Lower lobe of right lung (tissue), 2 donors: ENCODE data around the gene SCAMP2. TPM values are rescaled to one million over a fixed set of nuclear protein-coding genes. Genes with fewer than 3 reads are reported as not detected.

Experiments used
- ATAC-seq, 2 donors: fragments of 200-7000 bp; cut with Tn5 transposase; one replicate each; pipeline ENCODE4 v1.9.1; 2020 to 2022; ENCODE audit warnings: mild to moderate bottlenecking in 2 of 2, moderate library complexity in 2 of 2
- DNase-seq: peaks from one replicate; pipeline ENCODE4 v3.0.0-alpha.2; 2020
- H3K27ac ChIP-seq: fragments of 200-600 bp; one replicate; pipeline ENCODE4 v1.8.0; 2022
- H3K27me3 ChIP-seq: fragments of 200-600 bp; one replicate; pipeline ENCODE4 v1.8.0; 2022; ENCODE audit warnings: low read depth
- H3K36me3 ChIP-seq: fragments of 200-600 bp; one replicate; pipeline ENCODE4 v1.8.0; 2022; ENCODE audit warnings: mild to moderate bottlenecking
- H3K4me1 ChIP-seq: fragments of 200-600 bp; one replicate; pipeline ENCODE4 v1.8.0; 2022
- H3K4me3 ChIP-seq: fragments of 200-600 bp; one replicate; pipeline ENCODE4 v1.8.0; 2022; ENCODE audit warnings: mild to moderate bottlenecking
- H3K9me3 ChIP-seq: fragments of 200-600 bp; one replicate; pipeline ENCODE4 v1.8.0; 2022
- intact Hi-C: fragments of 100-400 bp; cut with DNase I; formaldehyde crosslinking; loops from one replicate; pipeline ENCODE4 v1.11.0; 2022
- total RNA-seq: library from RNA; stranded (reverse); fragmentation: NEBNext Ultra II Directional; extraction: Animal tissue kit (Norgen Biotek cat#: 25700); gene quantifications from one replicate; pipeline ENCODE4 v1.2.1, GENCODE V29; 2021
- TF ChIP-seq, protein P1 (sequence below): fragments of 200-600 bp; IDR thresholded peaks from one replicate; pipeline ENCODE4 v1.8.0; 2022; ENCODE audit warnings: antibody characterized with exemption, mild to moderate bottlenecking
- donor health status: DM: no; HTN: yes; CAD: no; lungs with severe emphysema.

The SCAMP2 gene
- total RNA-seq, 1 donor from 2014 or later = 122 TPM

DNA sequence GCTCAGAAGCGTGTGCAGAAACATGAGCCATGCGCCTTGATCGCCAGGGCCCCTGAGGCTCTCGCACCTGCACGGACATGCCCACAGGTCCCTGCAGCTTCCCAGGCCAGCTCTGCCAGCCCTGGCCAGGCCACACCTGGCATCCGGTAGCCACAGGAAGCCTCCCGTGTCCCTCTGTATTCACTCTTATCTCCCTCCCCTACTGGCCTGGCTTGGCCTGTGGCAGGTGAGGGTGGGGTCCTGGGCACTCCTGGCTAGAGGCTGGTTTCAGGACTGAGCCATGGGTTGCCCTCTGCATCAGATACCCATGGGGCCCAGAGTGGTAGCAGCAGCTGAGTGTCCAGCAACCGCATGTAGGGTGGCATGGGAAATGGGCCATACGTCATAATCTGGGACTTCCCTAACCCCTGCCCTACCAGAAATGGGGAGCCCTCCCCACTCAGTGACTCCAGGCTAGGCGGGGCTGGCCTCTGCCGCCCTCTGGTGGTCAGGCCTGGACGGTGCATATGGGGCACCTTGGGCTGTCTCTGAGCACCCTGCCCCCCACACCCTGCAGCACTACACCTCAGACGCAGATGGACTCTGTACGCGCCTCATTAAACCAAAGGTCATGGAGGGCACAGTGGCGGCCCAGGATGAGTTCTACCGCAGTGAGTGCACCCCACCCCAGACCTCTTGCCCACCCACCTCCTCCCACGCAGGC is 73.2 kb downstream of the SCAMP2 start:
- no peaks in the 10 kb centered on the region for H3K9me3 ChIP-seq
- peak; percentile 90 for DNase-seq
- H3K36me3 ChIP-seq = peaks cover 68% of the 10 kb centered on the region
- TF ChIP-seq, protein P1, sequence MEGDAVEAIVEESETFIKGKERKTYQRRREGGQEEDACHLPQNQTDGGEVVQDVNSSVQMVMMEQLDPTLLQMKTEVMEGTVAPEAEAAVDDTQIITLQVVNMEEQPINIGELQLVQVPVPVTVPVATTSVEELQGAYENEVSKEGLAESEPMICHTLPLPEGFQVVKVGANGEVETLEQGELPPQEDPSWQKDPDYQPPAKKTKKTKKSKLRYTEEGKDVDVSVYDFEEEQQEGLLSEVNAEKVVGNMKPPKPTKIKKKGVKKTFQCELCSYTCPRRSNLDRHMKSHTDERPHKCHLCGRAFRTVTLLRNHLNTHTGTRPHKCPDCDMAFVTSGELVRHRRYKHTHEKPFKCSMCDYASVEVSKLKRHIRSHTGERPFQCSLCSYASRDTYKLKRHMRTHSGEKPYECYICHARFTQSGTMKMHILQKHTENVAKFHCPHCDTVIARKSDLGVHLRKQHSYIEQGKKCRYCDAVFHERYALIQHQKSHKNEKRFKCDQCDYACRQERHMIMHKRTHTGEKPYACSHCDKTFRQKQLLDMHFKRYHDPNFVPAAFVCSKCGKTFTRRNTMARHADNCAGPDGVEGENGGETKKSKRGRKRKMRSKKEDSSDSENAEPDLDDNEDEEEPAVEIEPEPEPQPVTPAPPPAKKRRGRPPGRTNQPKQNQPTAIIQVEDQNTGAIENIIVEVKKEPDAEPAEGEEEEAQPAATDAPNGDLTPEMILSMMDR = peak; percentile 98
- peak overlapping the region; percentile 64 for H3K27ac ChIP-seq
- peak; percentile 95 to 96 for ATAC-seq
- no peak overlapping the region for H3K4me3 ChIP-seq
- H3K4me1 ChIP-seq = peaks cover 22% of the 10 kb centered on the region
- no peaks in the 10 kb centered on the region for H3K27me3 ChIP-seq
- intact Hi-C loops = no loop called here

DNA sequence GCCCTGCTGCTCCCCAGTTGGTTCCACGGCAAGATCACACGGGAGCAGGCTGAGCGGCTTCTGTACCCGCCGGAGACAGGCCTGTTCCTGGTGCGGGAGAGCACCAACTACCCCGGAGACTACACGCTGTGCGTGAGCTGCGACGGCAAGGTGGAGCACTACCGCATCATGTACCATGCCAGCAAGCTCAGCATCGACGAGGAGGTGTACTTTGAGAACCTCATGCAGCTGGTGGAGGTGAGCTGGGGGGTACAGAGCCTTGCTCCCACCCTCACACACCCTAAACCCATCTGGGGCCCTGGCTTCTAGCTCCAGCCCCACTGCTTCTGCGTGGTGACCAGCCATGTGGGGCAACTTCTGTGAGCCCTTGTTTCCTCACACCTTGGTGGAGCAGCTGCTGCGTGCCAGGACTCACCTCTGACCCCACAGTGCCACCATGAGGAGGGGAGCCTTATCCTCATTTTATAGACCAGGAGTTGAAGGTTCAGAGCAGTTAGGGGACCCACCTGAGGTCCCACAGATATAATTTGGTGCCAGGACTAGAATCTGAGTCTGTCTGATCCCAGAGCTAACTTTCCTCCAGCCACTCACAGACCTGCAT is 73.8 kb downstream of the SCAMP2 start:
- DNase-seq = no peak
- TF ChIP-seq, protein P1 = no peak
- Histone ChIP-seq H3K27ac (peak overlapping the region; percentile 64), H3K4me3 (no peak overlapping the region), H3K27me3 (no peaks in the 10 kb centered on the region), H3K36me3 (peaks cover 72% of the 10 kb centered on the region), H3K9me3 (no peaks in the 10 kb centered on the region), H3K4me1 (peaks cover 22% of the 10 kb centered on the region)
- ATAC-seq = no peak
- intact Hi-C loops = no loop called here

DNA sequence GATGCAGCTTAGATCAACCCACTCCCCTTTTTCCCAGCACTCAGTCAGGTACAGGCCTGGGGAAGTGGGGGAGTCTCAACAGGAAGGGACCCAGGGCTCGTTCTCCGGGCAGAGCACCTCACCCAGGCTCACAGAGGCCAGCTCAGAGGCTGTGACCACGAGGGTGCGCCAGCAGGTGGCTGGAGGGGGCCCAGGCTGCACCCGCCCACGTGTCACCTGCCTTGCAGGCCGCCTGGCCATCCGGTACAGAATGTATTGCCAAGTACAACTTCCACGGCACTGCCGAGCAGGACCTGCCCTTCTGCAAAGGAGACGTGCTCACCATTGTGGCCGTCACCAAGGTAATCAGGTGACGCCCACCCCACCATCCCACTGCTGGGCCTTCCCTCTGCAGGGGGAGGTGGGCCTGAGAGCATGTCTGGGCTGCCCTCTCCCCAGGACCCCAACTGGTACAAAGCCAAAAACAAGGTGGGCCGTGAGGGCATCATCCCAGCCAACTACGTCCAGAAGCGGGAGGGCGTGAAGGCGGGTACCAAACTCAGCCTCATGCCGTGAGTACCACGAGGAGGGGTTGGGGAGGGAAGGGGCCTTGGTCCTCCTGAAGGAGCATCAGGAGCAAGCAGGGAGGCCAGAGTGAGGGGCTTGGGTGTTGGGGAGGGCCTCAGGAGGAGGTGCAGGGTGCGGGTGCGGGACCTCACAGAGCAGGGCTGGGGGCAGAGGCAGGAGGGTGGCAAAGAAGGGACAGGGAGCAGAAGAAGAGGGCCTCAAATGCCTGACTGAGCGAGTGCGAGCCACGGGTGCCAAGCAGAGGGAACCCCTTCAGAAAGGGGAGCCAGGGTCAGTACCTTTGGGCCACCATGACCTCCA is 74.5 kb downstream of the SCAMP2 start:
- Histone ChIP-seq H3K4me1 (peaks cover 25% of the 10 kb centered on the region), H3K36me3 (peaks cover 64% of the 10 kb centered on the region), H3K27me3 (no peaks in the 10 kb centered on the region), H3K4me3 (no peak overlapping the region), H3K9me3 (no peaks in the 10 kb centered on the region), H3K27ac (peak overlapping the region; percentile 64)
- intact Hi-C loops = no loop called here
- DNase-seq (no peak), ATAC-seq (no peak)
- TF ChIP-seq, protein P1 = no peak

DNA sequence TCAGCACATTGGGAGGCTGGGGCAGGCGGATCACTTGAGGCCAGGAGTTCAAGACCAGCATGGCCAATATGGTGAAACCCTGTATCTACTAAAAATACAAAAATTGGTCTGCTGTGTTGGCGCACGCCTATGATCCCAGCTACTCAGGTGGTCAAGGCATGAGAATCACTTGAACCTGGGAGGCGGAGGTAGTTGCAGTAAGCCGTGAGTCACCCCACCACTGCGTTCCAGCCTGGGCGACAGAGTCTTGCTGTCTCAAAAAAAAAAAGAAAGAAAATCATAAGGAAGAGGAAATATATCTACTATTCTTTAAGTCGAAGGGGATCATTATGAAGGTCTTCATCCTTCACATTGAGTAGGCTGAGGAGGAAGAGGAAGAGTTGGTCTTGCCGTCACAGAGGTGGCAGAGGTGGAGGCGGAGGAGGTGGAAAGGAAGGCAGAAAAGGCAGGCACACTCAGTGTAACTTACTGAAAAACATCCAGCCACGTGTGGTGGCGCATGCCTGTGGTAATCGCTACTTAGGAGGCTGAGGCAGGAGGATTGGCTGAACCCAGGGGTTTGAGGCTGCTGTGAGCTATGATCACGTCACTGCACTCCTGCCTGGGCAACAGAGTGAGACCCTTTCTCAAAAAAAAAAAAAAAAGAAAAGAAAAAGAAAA is 77.1 kb downstream of the SCAMP2 start:
- Histone ChIP-seq H3K4me3 (no peak overlapping the region), H3K9me3 (no peaks in the 10 kb centered on the region), H3K27ac (no peak overlapping the region), H3K27me3 (no peaks in the 10 kb centered on the region), H3K36me3 (peaks cover 39% of the 10 kb centered on the region), H3K4me1 (peaks cover 50% of the 10 kb centered on the region)
- TF ChIP-seq, protein P1 = no peak
- DNase-seq (no peak), ATAC-seq (no peak)
- intact Hi-C loops = no loop called here

DNA sequence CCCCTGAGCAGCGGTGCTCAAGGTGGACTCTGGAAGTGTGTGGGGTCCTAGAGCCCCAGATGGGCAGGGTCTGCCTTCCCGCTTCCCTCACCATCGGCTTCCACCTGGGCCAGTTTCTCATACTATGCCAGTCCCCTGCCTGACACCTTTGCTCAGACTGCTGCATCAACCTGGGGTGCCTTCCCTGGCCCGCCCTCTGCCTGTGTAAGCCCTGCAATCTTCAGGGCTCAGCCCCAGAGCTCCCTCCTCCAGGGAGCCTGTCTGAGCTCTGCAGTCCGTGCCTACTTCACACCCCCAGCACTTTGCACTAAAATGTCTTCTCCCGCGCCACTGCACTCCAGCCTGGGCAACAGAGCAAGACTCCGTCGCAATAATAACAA is 78.2 kb downstream of the SCAMP2 start:
- peaks cover 28% of the 10 kb centered on the region for H3K36me3 ChIP-seq
- no peak overlapping the region for H3K4me3 ChIP-seq
- peaks cover 57% of the 10 kb centered on the region for H3K4me1 ChIP-seq
- TF ChIP-seq, protein P1 = no peak
- no peak overlapping the region for H3K27ac ChIP-seq
- H3K27me3 ChIP-seq = no peaks in the 10 kb centered on the region
- no peaks in the 10 kb centered on the region for H3K9me3 ChIP-seq
- ATAC-seq (no peak), DNase-seq (no peak)
- intact Hi-C loops = no loop called here
